ENCODE data around the gene PPP2R2D.

- TF ChIP-seq ZNF274 (IDR thresholded peaks at IDR 0.05; ENCODE audit: low read depth, low read length) (no peak), SUZ12 (IDR thresholded peaks at IDR 0.05; ENCODE audit: extremely low read depth, insufficient read depth, insufficient read length) (no peak), YY1 (IDR thresholded peaks at IDR 0.05; ENCODE audit: insufficient read depth, insufficient read length) (no peak)
These were observed 82.0 kb downstream of the PPP2R2D start for GRCh38 chr10:131982796-131983195.

Measured in NT2/D1 (cell line).